HEK293 (cell line): ENCODE measurements around the gene SREBF2.

Experiments
- CTCF ChIA-PET: fragments of 350-600 bp; formaldehyde crosslinking; extraction: SDS; loops from one replicate; lab custom pipeline; 2021; ENCODE audit warnings: antibody characterized with exemption; lab: Yijun Ruan, JAX
- POLR2A ChIA-PET: fragments of 300-600 bp; formaldehyde crosslinking; extraction: SDS; loops from one replicate; lab custom pipeline; 2020; ENCODE audit warnings: antibody characterized with exemption, inconsistent platforms; lab: Yijun Ruan, JAX
- H3K27ac ChIP-seq: fragments of 200-500 bp; sonication (Bioruptor generic); 2 replicates; pipeline ENCODE4 v1.5.1; 2014; ENCODE audit warnings: low read depth, low read length, control low read depth, inconsistent platforms; ENCODE audit errors: extremely low read depth
- H3K36me3 ChIP-seq, 2 experiments: fragments of 200-500 bp in 1 of 2; sonication (Bioruptor generic) in 1 of 2; 1 replicate in 1 of 2; 2 replicates in 1 of 2; pipeline ENCODE4 v1.5.1; 2014 to 2017; ENCODE audit warnings: inconsistent platforms in 2 of 2, low read length in 2 of 2; ENCODE audit not compliant: control insufficient read depth in 2 of 2, insufficient read depth in 1 of 2
- H3K4me1 ChIP-seq: fragments of 200-500 bp; sonication (Bioruptor generic); 2 replicates; pipeline ENCODE4 v1.5.1; 2014; ENCODE audit warnings: mild to moderate bottlenecking, low read length, inconsistent platforms; ENCODE audit not compliant: control insufficient read depth, insufficient read depth
- H3K4me3 ChIP-seq: 2 replicates; pipeline ENCODE4 v1.5.1; 2011; ENCODE audit warnings: low read depth, mild to moderate bottlenecking, control low read depth, low read length, moderate library complexity
- H3K9me3 ChIP-seq: fragments of 200-500 bp; sonication (Bioruptor generic); 2 replicates; pipeline ENCODE4 v1.5.1; 2014; ENCODE audit warnings: low read depth, low read length, inconsistent platforms; ENCODE audit not compliant: control insufficient read depth, insufficient read depth
- CTCF ChIP-seq: fragments of 450-650 bp; formaldehyde crosslinking; IDR thresholded peaks from 2 replicates; pipeline ENCODE4 v1.5.1; 2016; ENCODE audit warnings: missing biosample characterization, missing genetic modification characterization
- INSM2 ChIP-seq: fragments of 450-650 bp; formaldehyde crosslinking; IDR thresholded peaks from 2 replicates; pipeline ENCODE4 v1.5.1; 2016; ENCODE audit warnings: missing biosample characterization, missing genetic modification characterization
- MZF1 ChIP-seq: fragments of 450-650 bp; formaldehyde crosslinking; IDR thresholded peaks from 2 replicates; pipeline ENCODE4 v1.5.1; 2017; ENCODE audit warnings: missing biosample characterization, missing genetic modification characterization, borderline replicate concordance
- PRDM10 ChIP-seq: fragments of 450-650 bp; formaldehyde crosslinking; IDR thresholded peaks from 2 replicates; pipeline ENCODE4 v1.5.1; 2016; ENCODE audit warnings: missing biosample characterization, missing genetic modification characterization
- PRDM6 ChIP-seq: fragments of 450-650 bp; formaldehyde crosslinking; IDR thresholded peaks from 2 replicates; pipeline ENCODE4 v1.5.1; 2017; ENCODE audit warnings: missing biosample characterization, missing genetic modification characterization
- YY1 ChIP-seq: fragments of 450-650 bp; formaldehyde crosslinking; IDR thresholded peaks from 2 replicates; pipeline ENCODE4 v1.5.1; 2018; ENCODE audit warnings: missing biosample characterization, missing genetic modification characterization
- ZBTB1 ChIP-seq: fragments of 450-650 bp; formaldehyde crosslinking; IDR thresholded peaks from 2 replicates; pipeline ENCODE4 v1.5.1; 2016; ENCODE audit warnings: missing biosample characterization, missing genetic modification characterization
- ZBTB17 ChIP-seq: fragments of 450-650 bp; formaldehyde crosslinking; IDR thresholded peaks from 2 replicates; pipeline ENCODE4 v1.5.1; 2016; ENCODE audit warnings: missing biosample characterization, missing genetic modification characterization
- ZNF146 ChIP-seq: fragments of 450-650 bp; formaldehyde crosslinking; IDR thresholded peaks from 2 replicates; pipeline ENCODE4 v1.5.1; 2016; ENCODE audit warnings: missing biosample characterization, missing genetic modification characterization
- ZNF221 ChIP-seq: fragments of 450-650 bp; formaldehyde crosslinking; IDR thresholded peaks from 2 replicates; pipeline ENCODE4 v1.5.1; 2017; ENCODE audit warnings: missing biosample characterization, missing genetic modification characterization, borderline replicate concordance
- ZNF23 ChIP-seq: fragments of 450-650 bp; formaldehyde crosslinking; IDR thresholded peaks from 2 replicates; pipeline ENCODE4 v1.5.1; 2016; ENCODE audit warnings: missing biosample characterization, missing genetic modification characterization, borderline replicate concordance
- ZNF341 ChIP-seq: fragments of 450-650 bp; formaldehyde crosslinking; IDR thresholded peaks from 2 replicates; pipeline ENCODE4; 2016; ENCODE audit warnings: low read depth, missing biosample characterization, missing genetic modification characterization
- ZNF366 ChIP-seq: fragments of 450-650 bp; formaldehyde crosslinking; conservative IDR thresholded peaks from 2 replicates; pipeline ENCODE4 v1.5.1; 2016; ENCODE audit warnings: missing biosample characterization, missing genetic modification characterization
- ZNF398 ChIP-seq: fragments of 450-650 bp; formaldehyde crosslinking; IDR thresholded peaks from 2 replicates; pipeline ENCODE4 v1.5.1; 2017; ENCODE audit warnings: missing biosample characterization, missing genetic modification characterization
- ZNF501 ChIP-seq: fragments of 450-650 bp; formaldehyde crosslinking; IDR thresholded peaks from 2 replicates; pipeline ENCODE4 v1.5.1; 2016; ENCODE audit warnings: missing biosample characterization, missing genetic modification characterization
- ZNF514 ChIP-seq: fragments of 450-650 bp; formaldehyde crosslinking; IDR thresholded peaks from 2 replicates; pipeline ENCODE4 v1.5.1; 2016; ENCODE audit warnings: missing biosample characterization, missing genetic modification characterization
- ZNF521 ChIP-seq: fragments of 450-650 bp; formaldehyde crosslinking; IDR thresholded peaks from 2 replicates; pipeline ENCODE4 v1.5.1; 2017; ENCODE audit warnings: missing biosample characterization, mild to moderate bottlenecking, missing genetic modification characterization
- ZNF664 ChIP-seq: fragments of 450-650 bp; formaldehyde crosslinking; IDR thresholded peaks from 2 replicates; pipeline ENCODE4 v1.5.1; 2016; ENCODE audit warnings: missing biosample characterization, missing genetic modification characterization
- ZNF768 ChIP-seq: fragments of 450-650 bp; formaldehyde crosslinking; IDR thresholded peaks from 2 replicates; pipeline ENCODE4 v1.5.1; 2018; ENCODE audit warnings: missing biosample characterization, mild to moderate bottlenecking, missing genetic modification characterization
- ZNF843 ChIP-seq: fragments of 450-650 bp; formaldehyde crosslinking; IDR thresholded peaks from 2 replicates; pipeline ENCODE4 v1.5.1; 2016; ENCODE audit warnings: missing biosample characterization, missing genetic modification characterization

SREBF2 gene

GRCh38 chr22:41821471-41822316, 11.2 kb upstream of the SREBF2 start (continued):
- TF ChIP-seq PRDM10 (tag by site-specific recombination) (peak; percentile 84), ZBTB17 (tag by site-specific recombination) (no peak), MZF1 (tag by site-specific recombination) (no peak), ZNF398 (tag by site-specific recombination) (no peak), ZNF23 (tag by site-specific recombination) (no peak), PRDM6 (no peak), ZNF768 (tag by site-specific recombination) (no peak), ZNF366 (tag by site-specific recombination) (no peak), ZNF664 (tag by site-specific recombination) (no peak)

- CTCF ChIA-PET: interaction anchor here (0.6 to 2.5 kb wide), 15 partner anchors 18 to 170 kb away, joined by 3 to 11 read pairs (median 4); no protein-coding TSS in a partner anchor
- Histone ChIP-seq H3K9me3 (no peaks in the 10 kb centered on the region), H3K27ac (no peak overlapping the region), H3K36me3 (peaks cover 0 to 67% of the 10 kb centered on the region in 2 experiments; a peak in 2 of 3 replicates), H3K4me3 (no peak overlapping the region), H3K4me1 (no peaks in the 10 kb centered on the region)
- POLR2A ChIA-PET: interaction anchor here (0.6 kb wide), 1 partner anchor 875 kb away, joined by 4 read pairs; no protein-coding TSS in a partner anchor
- TF ChIP-seq ZNF221 (tag by site-specific recombination) (no peak), CTCF (tag by site-specific recombination) (peak; percentile 55; the same call in 1 of the 2 replicates), INSM2 (tag by site-specific recombination) (no peak), ZNF341 (no peak), YY1 (no peak), ZNF768 (tag by site-specific recombination) (peak; percentile 91; the same call in 1 of the 2 replicates), ZNF521 (tag by site-specific recombination) (no peak), ZNF146 (tag by site-specific recombination) (no peak), ZNF501 (no peak), ZNF843 (no peak), PRDM6 (no peak), ZNF514 (tag by site-specific recombination) (no peak), ZBTB1 (tag by site-specific recombination) (no peak), MZF1 (tag by site-specific recombination) (peak; percentile 60; the same call in 1 of the 2 replicates), ZNF366 (tag by site-specific recombination) (peak; percentile 34; the same call in 1 of the 2 replicates)
Observed at GRCh38 chr22:41822317-41823057, 10.4 kb upstream of the SREBF2 start.
